HG02884 (cell line): ENCODE data around the gene PLA2G5.
"Not testable (repeated sequence)": the region's sequence is repeated elsewhere in the genome, so short reads cannot be mapped to it uniquely, and the experiment has no call there.

ENCODE experiments used
- ATAC-seq: cut with Tn5 transposase; IDR thresholded peaks from one replicate; pipeline ENCODE4 v1.9.1; 2021; ENCODE audit warnings: mild to moderate bottlenecking, moderate library complexity; ENCODE audit not compliant: unreplicated experiment

The PLA2G5 gene

GRCh38 chr1:20069874-20070273 is at the start of gene PLA2G5:
Gene PLA2G5, plus strand, starts transcription at chr1:20070194. Its CDS starts 14,637 bp downstream, at chr1:20084831.
- no peak for ATAC-seq

- no peak for ATAC-seq
These were observed 41.9 kb upstream of the PLA2G5 start for GRCh38 chr1:20028125-20028524.

GRCh38 chr1:20028726-20029125 is 41.3 kb upstream of the PLA2G5 start:
- ATAC-seq = no peak

- ATAC-seq = no peak
These were observed 40.6 kb upstream of the PLA2G5 start for GRCh38 chr1:20029178-20029912.

GRCh38 chr1:20030436-20031151 is 39.4 kb upstream of the PLA2G5 start:
- ATAC-seq = not testable (repeated sequence)

- ATAC-seq = no peak
These were observed 38.8 kb upstream of the PLA2G5 start for GRCh38 chr1:20031161-20031560.

- ATAC-seq = no peak
These were observed 38.2 kb upstream of the PLA2G5 start for GRCh38 chr1:20031836-20032235.

- ATAC-seq = no peak
These were observed 37.6 kb upstream of the PLA2G5 start for GRCh38 chr1:20032425-20032824.

GRCh38 chr1:20033420-20033819 is 36.6 kb upstream of the PLA2G5 start:
- ATAC-seq = no peak

- ATAC-seq = no peak
These were observed 34.9 kb upstream of the PLA2G5 start for GRCh38 chr1:20035114-20035513.

GRCh38 chr1:20037877-20038276 is 32.1 kb upstream of the PLA2G5 start:
- no peak for ATAC-seq

GRCh38 chr1:20047096-20047495 is 22.9 kb upstream of the PLA2G5 start:
- ATAC-seq = no peak

- no peak for ATAC-seq
These were observed 21.4 kb upstream of the PLA2G5 start for GRCh38 chr1:20048563-20048962.

GRCh38 chr1:20049056-20049798 is 20.8 kb upstream of the PLA2G5 start:
- not testable (repeated sequence) for ATAC-seq

- ATAC-seq = no peak
These were observed 18.7 kb upstream of the PLA2G5 start for GRCh38 chr1:20051218-20051829.

GRCh38 chr1:20052386-20052785 is 17.6 kb upstream of the PLA2G5 start:
- ATAC-seq = no peak

GRCh38 chr1:20057886-20058420 is 12.0 kb upstream of the PLA2G5 start:
- ATAC-seq = no peak

- no peak for ATAC-seq
These were observed 11.5 kb upstream of the PLA2G5 start for GRCh38 chr1:20058531-20058930.

GRCh38 chr1:20059847-20060246 is 10.1 kb upstream of the PLA2G5 start:
- no peak for ATAC-seq

- not testable (repeated sequence) for ATAC-seq
These were observed 9.2 kb upstream of the PLA2G5 start for GRCh38 chr1:20060791-20061190.

- ATAC-seq = no peak
These were observed 8.1 kb upstream of the PLA2G5 start for GRCh38 chr1:20061866-20062265.
